ENCODE data around the gene ACOT9.

DNA sequence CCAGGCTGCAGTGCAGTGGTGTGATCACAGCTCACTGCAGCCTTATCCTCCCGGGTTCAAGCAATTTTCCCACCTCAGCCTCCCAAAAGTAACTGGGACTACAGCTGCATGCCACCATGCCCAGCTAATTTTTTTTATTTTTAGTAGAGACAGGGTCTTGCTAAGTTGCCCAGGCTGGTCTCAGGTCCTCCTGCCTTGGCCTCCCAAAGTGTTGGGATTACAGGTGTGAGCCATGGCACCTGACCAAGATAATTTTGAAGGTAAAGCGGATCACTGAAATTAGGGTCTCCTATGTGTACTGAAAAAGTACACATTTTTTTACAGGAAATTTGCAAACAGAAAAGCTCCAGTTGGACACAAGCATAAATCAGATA, 44.7 kb upstream of the ACOT9 start:
- TF ChIP-seq, protein P1, sequence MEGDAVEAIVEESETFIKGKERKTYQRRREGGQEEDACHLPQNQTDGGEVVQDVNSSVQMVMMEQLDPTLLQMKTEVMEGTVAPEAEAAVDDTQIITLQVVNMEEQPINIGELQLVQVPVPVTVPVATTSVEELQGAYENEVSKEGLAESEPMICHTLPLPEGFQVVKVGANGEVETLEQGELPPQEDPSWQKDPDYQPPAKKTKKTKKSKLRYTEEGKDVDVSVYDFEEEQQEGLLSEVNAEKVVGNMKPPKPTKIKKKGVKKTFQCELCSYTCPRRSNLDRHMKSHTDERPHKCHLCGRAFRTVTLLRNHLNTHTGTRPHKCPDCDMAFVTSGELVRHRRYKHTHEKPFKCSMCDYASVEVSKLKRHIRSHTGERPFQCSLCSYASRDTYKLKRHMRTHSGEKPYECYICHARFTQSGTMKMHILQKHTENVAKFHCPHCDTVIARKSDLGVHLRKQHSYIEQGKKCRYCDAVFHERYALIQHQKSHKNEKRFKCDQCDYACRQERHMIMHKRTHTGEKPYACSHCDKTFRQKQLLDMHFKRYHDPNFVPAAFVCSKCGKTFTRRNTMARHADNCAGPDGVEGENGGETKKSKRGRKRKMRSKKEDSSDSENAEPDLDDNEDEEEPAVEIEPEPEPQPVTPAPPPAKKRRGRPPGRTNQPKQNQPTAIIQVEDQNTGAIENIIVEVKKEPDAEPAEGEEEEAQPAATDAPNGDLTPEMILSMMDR (conservative IDR thresholded peaks at IDR 0.05), result no peak
- TF ChIP-seq ZFX (IDR thresholded peaks at IDR 0.05), result no peak

Data from C4-2B (cell line).